ENCODE measurements around the gene SFRP2.
A peak's percentile ranks its signal among the peaks of the same experiment; 100 is the strongest.

SFRP2 gene

DNA sequence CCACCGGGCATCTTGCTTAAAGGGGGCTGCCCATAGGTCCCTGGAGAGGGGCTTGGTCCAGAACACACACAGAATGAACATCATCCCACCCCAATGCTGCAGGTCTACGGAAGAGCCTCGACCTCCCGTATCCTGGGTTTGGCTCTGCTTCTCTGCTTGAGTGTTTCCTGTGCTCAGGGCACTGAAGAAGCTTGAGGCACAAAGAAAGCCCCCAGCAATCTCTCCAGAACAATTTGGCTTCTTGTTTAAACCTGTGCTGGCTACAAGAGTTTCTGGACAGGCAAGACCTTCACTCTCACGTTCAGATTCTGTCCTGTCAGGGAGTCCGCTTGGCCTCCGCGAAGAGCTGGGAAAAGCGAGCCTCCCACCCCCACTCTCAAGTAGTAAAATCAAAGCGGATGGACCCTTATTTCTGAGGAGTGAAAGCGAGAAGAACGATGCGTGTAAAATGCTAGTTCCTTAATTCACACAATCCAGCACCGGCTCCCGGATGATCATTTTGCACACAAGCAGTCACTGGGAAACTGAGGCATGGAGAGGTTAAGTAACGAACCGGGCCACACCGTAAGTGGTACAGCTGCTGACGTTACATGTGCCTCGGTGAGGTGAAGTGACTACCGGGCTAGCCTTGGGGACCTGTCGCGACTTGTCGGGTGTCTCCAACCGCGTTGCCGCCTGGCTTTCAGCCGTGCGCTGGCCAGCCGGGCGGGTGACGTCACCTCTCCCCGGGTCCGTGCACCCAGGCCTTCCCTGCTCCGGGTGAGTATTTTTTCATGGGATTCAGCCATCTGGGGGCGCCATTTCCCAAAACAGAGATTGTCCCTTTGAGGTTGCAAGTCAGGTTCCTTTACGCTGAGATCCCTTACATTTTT, 3.1 kb upstream of the SFRP2 start:
- H3K4me3 ChIP-seq (replicated peaks; ENCODE audit: insufficient read depth, low read length) = peak overlapping the region; percentile 2
- DNase-seq (ENCODE audit: low read depth in 1 of 2, low spot score in 1 of 2) = peak in 1 of 2 experiments; percentile 18
- TF ChIP-seq, protein P1, sequence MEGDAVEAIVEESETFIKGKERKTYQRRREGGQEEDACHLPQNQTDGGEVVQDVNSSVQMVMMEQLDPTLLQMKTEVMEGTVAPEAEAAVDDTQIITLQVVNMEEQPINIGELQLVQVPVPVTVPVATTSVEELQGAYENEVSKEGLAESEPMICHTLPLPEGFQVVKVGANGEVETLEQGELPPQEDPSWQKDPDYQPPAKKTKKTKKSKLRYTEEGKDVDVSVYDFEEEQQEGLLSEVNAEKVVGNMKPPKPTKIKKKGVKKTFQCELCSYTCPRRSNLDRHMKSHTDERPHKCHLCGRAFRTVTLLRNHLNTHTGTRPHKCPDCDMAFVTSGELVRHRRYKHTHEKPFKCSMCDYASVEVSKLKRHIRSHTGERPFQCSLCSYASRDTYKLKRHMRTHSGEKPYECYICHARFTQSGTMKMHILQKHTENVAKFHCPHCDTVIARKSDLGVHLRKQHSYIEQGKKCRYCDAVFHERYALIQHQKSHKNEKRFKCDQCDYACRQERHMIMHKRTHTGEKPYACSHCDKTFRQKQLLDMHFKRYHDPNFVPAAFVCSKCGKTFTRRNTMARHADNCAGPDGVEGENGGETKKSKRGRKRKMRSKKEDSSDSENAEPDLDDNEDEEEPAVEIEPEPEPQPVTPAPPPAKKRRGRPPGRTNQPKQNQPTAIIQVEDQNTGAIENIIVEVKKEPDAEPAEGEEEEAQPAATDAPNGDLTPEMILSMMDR (IDR thresholded peaks at IDR 0.05; ENCODE audit: insufficient read depth, low read length) = no peak
- TF ChIP-seq POLR2AphosphoS5 (IDR thresholded peaks at IDR 0.05; ENCODE audit: low read depth) = no peak
- no peak overlapping the region for H3K27ac ChIP-seq (replicated peaks)
- H3K27me3 ChIP-seq (ENCODE audit: insufficient read depth, poor library complexity, severe bottlenecking) = peaks cover 78% of the 10 kb centered on the region

DNA sequence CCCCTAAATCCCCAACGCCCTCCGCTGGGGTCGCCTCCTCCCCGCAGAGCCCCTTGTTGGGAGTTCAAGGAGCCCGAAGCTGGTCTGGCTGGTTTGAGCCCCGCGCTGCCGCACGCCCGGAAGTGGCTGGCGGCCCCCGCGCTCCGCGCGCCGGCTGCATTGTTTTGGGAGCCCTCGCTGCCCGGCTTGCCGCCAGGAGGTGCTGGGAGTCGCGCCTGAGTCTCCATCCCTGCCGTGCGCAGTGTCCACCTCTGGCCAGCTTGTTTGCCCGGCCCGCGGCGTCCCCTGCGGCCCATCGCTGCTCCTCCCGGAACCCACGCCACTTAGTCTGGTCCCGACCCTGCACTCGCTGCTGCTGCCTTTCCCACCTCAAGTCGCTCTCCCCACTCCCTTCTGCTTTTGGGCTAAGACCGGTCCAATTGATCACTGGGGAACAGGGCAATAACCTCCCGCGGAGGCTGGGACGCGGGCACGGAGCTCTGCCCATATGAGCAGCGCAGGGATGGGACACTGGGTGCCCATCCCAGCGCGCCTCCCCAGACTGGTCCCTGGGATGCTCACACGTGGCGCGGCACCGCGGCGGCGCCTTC, 2.2 kb upstream of the SFRP2 start:
- Histone ChIP-seq H3K4me3 (replicated peaks; ENCODE audit: insufficient read depth, low read length) (peak overlapping the region; percentile 17), H3K27ac (replicated peaks) (no peak overlapping the region), H3K27me3 (ENCODE audit: insufficient read depth, poor library complexity, severe bottlenecking) (peaks cover 85% of the 10 kb centered on the region)
- no peak for DNase-seq (ENCODE audit: low read depth in 1 of 2, low spot score in 1 of 2)
- no peak for TF ChIP-seq GABPA (IDR thresholded peaks at IDR 0.05; ENCODE audit: low read depth)
- TF ChIP-seq POLR2AphosphoS5 (IDR thresholded peaks at IDR 0.05; ENCODE audit: low read depth) = no peak
- TF ChIP-seq SPI1 (IDR thresholded peaks at IDR 0.05; ENCODE audit: borderline replicate concordance, low read depth) = no peak
- TF ChIP-seq, protein P2, sequence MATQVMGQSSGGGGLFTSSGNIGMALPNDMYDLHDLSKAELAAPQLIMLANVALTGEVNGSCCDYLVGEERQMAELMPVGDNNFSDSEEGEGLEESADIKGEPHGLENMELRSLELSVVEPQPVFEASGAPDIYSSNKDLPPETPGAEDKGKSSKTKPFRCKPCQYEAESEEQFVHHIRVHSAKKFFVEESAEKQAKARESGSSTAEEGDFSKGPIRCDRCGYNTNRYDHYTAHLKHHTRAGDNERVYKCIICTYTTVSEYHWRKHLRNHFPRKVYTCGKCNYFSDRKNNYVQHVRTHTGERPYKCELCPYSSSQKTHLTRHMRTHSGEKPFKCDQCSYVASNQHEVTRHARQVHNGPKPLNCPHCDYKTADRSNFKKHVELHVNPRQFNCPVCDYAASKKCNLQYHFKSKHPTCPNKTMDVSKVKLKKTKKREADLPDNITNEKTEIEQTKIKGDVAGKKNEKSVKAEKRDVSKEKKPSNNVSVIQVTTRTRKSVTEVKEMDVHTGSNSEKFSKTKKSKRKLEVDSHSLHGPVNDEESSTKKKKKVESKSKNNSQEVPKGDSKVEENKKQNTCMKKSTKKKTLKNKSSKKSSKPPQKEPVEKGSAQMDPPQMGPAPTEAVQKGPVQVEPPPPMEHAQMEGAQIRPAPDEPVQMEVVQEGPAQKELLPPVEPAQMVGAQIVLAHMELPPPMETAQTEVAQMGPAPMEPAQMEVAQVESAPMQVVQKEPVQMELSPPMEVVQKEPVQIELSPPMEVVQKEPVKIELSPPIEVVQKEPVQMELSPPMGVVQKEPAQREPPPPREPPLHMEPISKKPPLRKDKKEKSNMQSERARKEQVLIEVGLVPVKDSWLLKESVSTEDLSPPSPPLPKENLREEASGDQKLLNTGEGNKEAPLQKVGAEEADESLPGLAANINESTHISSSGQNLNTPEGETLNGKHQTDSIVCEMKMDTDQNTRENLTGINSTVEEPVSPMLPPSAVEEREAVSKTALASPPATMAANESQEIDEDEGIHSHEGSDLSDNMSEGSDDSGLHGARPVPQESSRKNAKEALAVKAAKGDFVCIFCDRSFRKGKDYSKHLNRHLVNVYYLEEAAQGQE (IDR thresholded peaks at IDR 0.05; ENCODE audit: insufficient replicate concordance, low read depth) = no peak
- TF ChIP-seq, protein P1 (IDR thresholded peaks at IDR 0.05; ENCODE audit: insufficient read depth, low read length) = no peak

DNA sequence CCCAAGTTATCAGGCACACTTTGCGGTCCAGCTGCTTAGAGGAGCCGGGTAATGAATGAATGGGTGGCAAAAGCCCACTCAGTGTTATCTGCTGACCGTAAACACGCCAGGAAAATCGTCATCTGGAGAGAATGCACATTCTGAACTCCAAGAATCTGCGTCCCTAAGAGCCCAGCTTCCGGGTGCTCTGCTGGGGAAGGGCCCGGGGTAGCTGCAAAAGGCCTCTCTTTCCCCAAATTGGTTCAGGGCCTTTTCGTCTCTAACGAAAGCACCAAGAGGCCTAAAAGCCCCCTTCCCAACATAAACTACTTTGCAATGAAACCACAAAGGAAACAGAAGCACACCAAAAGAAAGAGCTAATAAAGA, 1.6 kb upstream of the SFRP2 start:
- Histone ChIP-seq H3K27me3 (ENCODE audit: insufficient read depth, poor library complexity, severe bottlenecking) (peaks cover 90% of the 10 kb centered on the region), H3K4me3 (replicated peaks; ENCODE audit: insufficient read depth, low read length) (no peak overlapping the region), H3K27ac (replicated peaks) (no peak overlapping the region)
- no peak for DNase-seq (ENCODE audit: low read depth in 1 of 2, low spot score in 1 of 2)
- TF ChIP-seq, protein P1 (IDR thresholded peaks at IDR 0.05; ENCODE audit: insufficient read depth, low read length) = no peak
- TF ChIP-seq SPI1 (IDR thresholded peaks at IDR 0.05; ENCODE audit: borderline replicate concordance, low read depth) (no peak), POLR2AphosphoS5 (IDR thresholded peaks at IDR 0.05; ENCODE audit: low read depth) (no peak), GABPA (IDR thresholded peaks at IDR 0.05; ENCODE audit: low read depth) (no peak)
- TF ChIP-seq, protein P2 (IDR thresholded peaks at IDR 0.05; ENCODE audit: insufficient replicate concordance, low read depth) = no peak
